GM19043 (cell line): Measurements from ENCODE around the gene GRM8.
A peak's percentile ranks its signal among the peaks of the same experiment; 100 is the strongest.

Experiments
- ATAC-seq: cut with Tn5 transposase; IDR thresholded peaks from one replicate; pipeline ENCODE4 v1.9.1; 2021; ENCODE audit warnings: low read depth; ENCODE audit not compliant: unreplicated experiment

Gene GRM8

DNA sequence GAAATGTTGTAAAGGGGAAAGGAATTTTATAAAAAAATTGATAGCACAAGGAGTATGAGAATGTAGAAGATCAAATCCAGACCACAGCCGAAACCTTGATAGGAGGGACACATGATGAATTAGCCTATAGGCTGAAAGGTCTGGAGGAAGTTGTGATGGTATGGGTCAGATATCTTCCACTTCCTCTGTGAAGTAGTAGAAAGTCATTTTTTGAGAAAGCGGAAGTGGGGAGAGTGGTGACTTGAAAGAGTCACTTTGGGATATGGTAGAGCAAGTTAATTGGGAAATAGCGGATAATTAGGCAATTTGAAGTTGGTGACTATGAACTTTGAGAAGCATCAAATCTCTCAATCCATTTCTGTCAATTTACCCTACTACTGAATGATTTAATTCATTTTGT, 99.4 kb downstream of the GRM8 start:
- no peak for ATAC-seq

DNA sequence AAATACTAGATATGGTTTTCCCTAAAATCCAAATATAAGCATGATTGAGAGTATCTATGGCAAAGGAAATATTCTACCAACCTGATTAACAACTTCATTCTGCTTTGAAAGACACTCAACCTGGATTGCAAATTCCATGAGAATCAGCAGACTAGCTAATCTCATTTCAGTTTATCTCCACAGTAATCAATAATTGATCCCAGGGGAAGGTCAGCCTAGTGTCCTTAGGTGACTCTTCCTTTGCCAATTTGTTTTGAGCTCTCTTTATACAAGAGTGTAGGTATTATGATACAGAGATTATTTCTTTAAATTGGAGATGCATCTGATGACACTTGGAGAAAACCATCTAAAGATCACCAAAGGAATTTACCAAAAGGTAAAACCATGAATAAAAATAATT, 100.3 kb downstream of the GRM8 start:
- no peak for ATAC-seq

DNA sequence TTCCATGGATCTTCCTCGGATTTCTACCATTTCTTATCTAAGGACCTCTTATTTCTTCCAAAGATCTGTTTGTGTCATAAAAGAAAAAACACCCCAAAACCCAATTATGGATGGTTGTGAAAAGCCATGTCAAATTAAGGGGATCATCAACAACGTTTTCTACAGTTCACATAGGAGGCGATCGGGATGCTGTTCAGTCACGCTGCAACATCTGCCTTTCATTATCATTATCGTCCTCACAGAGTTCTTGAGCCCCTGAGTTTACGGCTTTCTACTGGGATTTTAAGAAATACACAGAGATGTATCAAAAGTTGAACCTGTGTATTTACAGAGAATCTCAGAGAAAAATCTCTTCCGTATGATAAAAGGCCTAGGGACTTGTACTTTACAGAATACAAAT, 101.4 kb downstream of the GRM8 start:
- ATAC-seq = no peak

DNA sequence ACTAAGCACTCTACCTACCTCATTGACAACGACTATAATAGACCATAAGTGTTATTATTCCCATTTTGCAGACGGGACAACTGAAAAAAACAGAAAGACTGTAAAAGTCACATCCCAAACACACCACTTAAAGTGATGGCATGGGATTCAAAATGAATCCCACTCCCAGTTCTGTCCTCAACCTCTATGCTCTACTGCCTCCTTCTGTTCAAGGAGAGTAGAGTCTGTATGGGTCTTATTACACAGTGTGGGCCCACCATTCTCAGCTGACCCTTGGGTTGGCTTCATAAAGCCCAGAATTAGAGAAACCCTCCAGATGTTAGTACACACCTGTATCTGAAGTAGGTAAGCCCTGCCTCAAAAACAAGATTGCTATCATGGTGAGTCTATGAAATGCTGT, 102.2 kb downstream of the GRM8 start:
- no peak for ATAC-seq

DNA sequence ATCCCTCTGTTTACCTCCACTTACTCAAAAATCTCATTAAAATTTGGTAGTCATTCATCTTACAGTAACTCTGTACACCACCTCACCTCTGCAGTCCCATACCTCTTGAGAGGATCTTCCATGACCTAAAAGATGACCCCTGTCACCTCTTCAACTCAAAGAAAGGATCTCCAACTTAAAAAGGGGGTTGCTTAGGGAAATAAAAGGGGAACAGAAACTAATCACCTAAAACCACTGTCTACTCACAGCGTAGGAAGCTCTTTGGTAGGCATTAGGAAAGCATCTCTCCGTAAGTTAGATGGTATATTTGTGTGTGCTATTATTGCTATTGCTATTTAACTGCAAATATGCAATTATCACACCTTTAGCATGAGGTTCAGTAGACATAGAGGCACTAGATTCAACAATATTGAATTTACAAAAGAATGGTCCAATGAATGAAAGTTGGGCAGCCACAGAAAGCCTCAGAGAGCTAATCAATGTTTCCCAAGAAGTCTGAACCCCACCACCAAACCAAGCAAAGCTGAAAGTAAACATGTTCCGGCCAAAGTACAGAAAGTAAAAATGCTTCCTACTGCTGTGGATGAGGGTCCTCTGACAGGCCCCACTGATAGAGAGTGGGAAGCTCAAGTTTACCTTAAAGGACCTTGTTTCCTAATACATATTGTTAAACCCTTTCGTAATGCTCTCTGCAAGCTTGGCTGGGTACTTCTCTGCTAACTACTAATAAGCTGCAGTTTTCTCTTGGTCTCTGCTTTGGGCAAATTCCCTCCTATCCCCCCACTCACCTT, 105.8 kb downstream of the GRM8 start:
- ATAC-seq = no peak

DNA sequence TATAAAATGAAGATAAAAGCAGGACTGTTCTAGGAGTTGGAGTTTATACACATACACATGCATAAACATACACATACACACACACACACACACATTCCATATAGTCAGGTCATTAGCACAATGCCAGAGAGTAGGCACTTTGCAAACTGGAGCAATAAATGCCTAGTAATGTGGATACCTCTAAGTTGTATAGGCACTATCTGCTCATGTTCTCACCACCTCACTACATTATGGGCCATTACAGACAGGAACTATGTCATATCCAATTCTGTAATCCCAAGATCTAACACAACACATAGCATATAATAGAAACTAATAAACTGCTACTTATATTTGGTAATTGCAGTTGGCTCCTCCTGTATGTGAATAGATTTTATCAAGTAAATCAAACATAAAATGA, 115.6 kb downstream of the GRM8 start:
- ATAC-seq = no peak

DNA sequence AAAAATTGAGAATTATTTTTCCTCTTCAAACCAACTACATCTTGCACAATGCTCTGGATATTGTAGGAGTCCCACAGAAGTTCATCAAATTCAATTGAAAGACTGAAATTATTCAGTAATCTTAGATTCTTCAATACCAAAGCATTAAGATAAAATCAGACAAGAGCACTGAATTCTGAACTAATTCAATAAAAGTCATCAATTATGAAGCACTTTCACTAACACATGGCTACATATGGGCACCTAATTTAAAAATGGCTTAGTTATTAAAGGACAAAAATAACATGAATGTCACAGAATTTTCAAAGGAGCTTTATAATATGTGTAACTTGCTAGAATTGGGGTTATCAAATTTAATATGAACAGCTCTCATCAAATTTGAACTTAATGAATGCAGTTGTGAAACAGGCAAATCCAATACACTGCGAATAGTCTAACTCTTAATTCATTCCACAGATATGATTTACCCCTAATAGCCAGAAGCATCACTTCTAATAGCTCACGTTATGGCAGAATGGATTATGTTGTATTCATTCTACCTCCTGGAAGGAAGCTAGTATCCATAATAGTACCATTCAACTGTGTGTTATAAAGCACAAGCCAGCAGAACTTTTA, 116.8 kb downstream of the GRM8 start:
- ATAC-seq = no peak

DNA sequence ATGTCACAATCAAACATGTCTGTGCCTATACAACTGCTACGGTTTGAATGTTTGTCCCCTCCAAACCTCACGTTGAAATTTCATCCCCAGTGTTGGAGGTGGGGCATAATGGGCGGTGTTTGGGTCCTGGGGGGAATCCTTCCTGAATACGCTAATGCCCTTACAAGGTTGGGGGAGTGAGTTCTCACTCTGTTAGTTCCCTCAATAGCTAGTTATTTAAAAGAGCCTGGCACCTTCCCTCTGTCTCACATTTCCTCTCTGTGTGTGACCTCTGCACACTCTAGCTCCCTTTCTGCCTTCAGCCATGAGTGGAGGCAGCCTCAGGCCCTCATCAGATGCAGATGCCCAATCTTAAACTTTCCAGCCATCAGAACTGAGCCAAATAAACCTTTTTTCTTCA, 129.5 kb downstream of the GRM8 start:
- ATAC-seq = no peak

DNA sequence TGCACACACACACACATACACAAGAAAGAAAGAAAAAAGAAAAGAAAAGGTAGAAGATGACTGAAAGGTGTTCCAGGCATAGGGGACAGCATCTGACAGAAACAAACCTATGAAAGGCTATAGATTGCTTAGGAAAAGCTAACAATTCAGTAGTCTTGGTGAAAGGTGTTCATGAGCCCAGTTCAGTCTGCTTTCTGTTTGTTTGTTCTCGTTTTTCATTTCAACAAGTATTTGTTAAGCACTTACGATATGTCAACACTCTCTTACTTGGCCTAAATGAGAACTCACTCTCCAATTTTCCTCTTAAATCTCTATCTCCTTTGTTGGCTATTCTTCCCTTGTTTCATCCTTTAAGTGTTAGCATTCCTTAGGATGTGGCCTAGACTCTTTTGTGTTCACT, 133.2 kb downstream of the GRM8 start:
- no peak for ATAC-seq

DNA sequence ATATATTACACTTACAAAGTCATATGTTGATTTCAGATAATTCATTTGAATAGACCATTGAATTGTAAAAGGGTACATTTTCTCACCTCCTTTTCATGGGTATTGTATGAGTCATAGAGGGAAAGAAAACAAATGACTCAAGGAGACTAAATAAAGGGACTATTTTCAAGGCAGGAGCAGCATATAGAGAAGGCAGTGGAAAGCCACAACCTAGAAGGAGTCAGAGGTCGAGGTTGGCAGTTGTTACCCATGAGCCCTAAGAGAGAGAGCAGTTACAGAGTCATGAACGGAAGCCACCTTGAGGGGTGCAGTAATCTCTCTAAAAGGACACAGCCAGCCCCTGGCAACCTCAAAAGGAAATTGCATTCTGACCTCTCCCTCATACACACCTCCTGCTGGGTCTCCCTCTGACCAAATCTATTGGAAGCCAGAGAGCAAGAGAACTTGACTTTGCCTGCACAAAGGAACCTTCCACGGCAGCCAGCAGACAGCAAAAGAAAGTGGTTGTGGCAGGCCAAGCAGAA, 137.9 kb downstream of the GRM8 start:
- no peak for ATAC-seq

DNA sequence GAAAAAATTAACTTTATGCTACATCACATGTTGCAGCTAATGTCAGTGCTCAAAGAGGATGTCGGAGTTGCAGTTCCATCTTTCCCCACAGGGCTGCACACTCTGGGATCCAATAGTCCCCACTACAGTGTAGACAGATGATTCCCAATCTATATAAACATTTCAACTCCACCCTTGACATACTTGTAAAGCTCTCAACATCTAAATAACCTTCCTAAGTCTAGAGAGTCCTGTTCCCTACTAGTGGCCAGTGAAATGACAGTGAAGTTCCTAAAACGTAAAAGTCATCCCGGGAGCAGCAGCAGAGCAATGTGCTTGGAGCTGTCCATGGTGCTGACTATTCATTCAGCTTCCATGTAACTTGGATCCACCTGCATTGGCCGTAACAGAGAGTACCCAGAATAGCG, 145.1 kb downstream of the GRM8 start:
- peak; percentile 82 for ATAC-seq

DNA sequence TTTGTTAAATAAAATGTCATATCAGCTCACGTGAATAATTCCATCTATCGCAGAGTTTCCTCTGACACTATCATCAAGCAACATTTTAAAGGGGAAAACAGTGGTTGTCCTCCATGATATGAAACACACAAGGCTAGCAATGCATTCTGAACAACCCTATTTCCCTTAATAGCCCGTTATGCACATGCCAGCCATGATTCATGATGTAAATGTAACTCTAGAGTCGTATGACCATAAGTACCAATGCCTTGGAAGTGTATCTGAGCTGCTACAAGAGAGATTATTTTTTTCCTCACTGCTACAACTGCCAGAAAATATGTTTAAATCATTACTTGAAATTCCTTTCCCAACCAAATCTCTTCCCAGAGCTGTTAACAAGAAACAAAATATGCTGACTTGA, 159.4 kb downstream of the GRM8 start:
- no peak for ATAC-seq

DNA sequence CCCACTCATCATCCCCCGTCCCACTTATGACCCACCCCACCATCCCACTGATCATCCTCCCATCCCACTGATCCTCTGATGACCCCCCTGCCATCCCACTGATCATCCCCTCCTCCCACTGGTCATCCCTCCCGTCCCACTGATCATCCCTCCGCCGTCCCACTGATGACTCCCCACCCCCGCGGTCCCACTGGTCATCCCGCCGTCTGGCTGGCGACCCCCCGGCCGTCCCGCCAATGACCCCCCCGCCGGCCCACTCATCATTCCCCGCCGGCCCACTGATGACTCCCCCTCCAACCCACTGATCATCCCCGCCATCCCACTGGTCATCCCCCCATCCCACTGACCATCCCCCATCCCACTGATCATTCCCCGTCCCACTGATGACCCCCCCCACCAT, 161.1 kb downstream of the GRM8 start:
- ATAC-seq = no peak

DNA sequence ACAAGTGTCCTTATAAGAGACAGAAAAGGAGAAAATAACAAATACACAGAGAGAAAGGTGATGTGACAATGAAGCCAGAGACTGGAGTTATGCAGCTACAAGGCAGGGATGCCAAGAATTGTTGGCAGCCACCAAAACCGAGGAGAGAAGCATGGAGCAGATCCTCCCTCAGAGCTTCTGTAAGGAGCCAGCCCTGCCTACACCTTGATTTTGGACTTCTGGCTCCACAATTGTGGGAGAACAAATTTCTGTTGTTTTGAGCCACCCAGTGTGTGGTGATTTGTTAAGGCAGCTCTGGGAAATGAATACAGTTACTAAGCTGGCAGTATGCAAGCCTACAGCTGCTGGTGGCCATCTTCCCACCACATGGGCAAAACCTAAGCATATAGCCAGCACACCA, 163.6 kb downstream of the GRM8 start:
- ATAC-seq = no peak

DNA sequence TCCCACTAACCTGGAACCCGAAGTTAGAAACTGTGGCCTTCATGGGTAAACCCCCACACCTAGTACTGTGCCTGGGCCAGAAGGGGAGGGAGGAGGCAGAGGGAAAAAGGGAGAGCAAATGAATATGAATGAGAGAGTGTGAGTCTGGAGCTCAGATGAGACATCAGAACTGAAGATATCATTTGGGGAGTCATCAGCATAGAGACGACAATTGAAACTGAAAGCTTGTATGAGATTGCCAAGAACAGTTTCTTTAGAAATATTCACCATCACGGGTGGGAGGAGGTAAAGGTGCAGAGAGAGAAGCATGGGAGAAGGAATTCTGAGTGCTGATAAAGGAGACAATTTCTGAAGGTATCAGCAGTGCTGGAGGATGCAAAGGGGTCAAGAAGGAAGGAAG, 171.2 kb downstream of the GRM8 start:
- no peak for ATAC-seq

DNA sequence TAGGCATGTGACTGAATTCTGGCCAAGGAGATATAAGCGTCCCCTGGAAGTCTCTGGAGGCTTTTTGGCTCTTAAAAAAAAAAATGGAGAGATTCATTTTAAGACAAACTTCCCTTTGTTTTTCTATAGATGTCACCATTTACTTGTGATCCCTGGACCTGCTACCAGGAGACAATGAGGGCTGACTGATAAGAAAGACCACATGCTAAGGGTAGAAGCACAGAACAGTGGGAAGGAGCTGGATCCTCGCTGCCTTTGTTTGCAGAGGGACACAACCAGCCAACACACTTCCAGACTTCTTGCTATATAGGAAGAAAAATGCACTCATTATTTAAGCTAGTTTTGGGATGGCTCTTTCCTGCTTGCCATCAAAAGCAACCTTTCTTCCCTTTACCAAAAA, 172.2 kb downstream of the GRM8 start:
- ATAC-seq = no peak

DNA sequence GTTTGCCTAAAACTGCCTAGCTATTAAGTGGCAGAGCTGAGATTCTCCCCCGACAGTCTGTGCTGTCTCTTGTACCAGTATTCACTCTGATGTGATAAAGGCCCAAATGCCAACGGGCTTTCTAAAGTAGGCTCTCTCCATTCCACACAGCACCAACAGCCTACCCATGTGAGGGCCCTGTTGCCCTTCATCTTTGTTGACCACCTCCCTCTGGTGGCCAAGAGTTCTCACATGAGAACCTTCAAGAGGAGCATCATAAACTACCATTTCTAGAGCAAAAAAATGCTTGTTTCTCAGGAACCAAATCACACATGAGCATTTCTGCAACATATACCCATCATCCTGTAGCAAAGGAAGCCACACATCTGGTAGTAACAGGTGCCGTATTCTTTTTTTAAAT, 185.8 kb downstream of the GRM8 start:
- no peak for ATAC-seq

DNA sequence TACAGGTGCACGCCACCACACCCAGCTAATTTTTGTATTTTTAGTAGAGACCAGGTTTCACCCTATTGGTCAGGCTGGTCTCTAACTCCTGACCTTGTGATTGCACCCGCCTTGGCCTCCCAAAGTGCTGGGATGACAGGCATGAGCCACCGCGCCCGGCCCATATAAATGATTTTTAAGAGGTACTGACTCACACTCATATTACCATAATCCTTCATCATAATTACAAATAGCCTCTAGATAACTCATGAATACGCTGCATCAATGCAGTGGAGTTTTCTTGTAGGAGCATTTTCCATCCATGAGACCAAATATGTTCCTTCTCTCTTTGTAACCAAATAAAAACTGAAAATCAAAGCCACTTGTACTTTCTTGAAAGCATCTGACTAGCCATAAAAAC, 193.3 kb downstream of the GRM8 start:
- no peak for ATAC-seq

DNA sequence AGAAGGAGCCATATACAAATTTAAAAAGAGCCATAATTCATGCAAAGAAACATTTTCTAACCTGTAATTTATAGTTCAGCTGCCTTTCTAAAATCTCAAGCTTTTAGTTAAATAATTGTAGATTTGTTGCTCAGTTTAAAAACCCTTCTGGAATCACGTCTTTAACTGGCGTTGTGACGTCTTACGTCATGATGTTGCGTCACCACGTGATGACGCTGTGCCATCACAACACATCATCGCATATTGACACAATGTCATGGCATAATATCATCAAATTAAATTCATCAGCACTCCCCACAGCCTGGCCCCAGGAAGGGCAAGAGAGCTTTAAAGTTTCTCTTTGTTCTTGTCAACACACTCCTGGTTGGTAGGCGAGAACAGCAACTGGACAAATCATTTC, 194.8 kb downstream of the GRM8 start:
- ATAC-seq = no peak

DNA sequence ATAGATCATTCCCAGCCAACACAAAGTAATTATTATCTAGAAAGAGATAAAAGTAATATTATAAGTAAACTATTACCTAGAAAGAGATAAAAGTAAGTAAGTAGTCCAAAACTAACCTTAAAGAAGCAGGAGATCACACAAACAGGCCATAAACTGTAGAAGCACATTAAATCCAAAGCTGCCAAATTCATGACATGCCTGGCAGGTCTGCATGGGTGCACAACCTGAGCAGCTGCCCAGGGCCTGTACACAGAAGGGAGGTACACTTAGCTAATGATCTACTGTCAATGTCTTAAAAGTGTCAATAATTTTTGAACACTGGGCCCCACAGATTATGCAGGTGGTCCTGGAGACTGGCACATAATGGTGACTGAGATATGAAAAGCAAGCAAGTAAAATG, 196.5 kb downstream of the GRM8 start:
- no peak for ATAC-seq

DNA sequence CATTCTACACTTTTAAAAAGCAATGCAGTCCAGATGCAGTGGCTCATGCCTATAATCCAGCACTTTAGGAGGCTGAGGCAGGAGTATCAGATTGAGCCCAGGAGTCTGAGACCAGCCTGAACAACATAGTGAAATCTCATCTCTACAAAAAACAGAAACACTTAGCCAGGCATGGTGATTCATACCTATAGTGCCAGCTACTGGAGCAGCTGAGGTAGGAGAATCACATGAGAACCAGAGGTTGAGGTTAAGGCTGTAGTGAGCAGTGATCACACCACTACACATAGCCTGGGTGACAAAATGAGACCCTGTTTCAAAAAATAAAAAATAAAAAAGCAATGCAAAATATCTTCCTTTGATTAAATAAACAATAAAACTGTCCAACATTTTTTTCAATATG, 205.2 kb downstream of the GRM8 start:
- ATAC-seq = no peak

DNA sequence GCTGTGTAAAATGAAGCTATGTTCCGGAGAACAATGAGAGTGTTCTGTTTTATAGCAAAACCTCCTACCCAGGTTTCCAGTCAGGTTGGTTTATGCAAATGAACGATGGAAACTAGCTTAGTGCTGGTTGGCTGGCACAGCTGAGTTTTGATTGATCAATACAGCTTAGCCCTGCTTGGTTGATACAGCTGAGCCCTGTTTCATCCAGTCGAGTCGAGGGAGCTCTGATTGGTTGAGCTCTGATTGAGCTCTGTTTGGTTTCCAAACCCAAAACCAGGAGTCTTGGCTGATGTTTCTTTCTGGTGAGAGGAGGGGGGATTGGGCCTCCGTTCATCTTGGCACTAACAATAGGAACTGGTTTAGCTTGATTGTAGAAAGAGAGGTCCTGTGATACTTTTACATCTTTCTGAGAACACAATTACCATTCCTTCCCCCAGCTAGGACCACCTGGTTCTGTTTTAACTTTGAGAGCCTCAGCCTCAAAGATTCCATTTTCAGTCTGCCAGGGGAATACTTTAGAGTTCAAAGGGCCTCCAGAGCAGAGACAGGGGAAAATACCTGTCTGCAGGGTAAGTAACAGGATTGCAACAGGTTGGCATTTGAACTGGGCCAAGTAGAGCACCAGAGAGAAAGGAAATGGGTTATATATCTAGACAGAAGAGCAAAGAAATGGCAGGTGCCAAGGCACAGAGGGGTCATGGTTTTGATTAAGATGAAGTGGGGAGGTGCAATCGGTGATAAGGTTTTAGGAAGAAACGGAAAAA, 210.9 kb downstream of the GRM8 start:
- ATAC-seq = no peak
